Bronchial epithelial cell (primary cell): Measurements from ENCODE around the gene MUC21. TPM values are rescaled to one million over a fixed set of nuclear protein-coding genes. Genes with fewer than 3 reads are reported as not detected.
"Not testable (repeated sequence)": the region's sequence is repeated elsewhere in the genome, so short reads cannot be mapped to it uniquely, and the experiment has no call there.

ENCODE experiments used
- DNase-seq: peaks from one replicate; pipeline ENCODE4 v3.0.0-alpha.2; 2010; ENCODE audit warnings: low read depth
- FAIRE-seq: peaks from 2 replicates; lab custom pipeline; 2011; peaks lifted over from hg19 to GRCh38; lab: Jason Lieb, UNC
- H3K27me3 ChIP-seq: 2 replicates; pipeline ENCODE4 v1.5.1; 2011; ENCODE audit warnings: low read length; ENCODE audit not compliant: control insufficient read depth, insufficient read depth
- H3K36me3 ChIP-seq: 2 replicates; pipeline ENCODE4 v1.5.1; 2011; ENCODE audit warnings: low read length; ENCODE audit not compliant: control insufficient read depth, insufficient read depth
- H3K4me3 ChIP-seq: 2 replicates; pipeline ENCODE4 v1.5.1; 2011; ENCODE audit warnings: mild to moderate bottlenecking, low read depth, low read length, control low read depth
- total RNA-seq: library from RNA; depleted of rRNA; stranded (reverse); fragments of >200 nt; gene quantifications from 2 replicates; pipeline ENCODE4 v1.2.1, GENCODE V29; 2014
- TF ChIP-seq, protein P1 (sequence below): IDR thresholded peaks from 2 replicates; pipeline ENCODE4 v1.5.1; 2011; ENCODE audit warnings: mild to moderate bottlenecking, moderate library complexity, low read length, control low read depth, inconsistent platforms; ENCODE audit not compliant: insufficient read depth, severe bottlenecking

Gene MUC21
- total RNA-seq, 1 donor from 2014 or later: 0.53 TPM

DNA sequence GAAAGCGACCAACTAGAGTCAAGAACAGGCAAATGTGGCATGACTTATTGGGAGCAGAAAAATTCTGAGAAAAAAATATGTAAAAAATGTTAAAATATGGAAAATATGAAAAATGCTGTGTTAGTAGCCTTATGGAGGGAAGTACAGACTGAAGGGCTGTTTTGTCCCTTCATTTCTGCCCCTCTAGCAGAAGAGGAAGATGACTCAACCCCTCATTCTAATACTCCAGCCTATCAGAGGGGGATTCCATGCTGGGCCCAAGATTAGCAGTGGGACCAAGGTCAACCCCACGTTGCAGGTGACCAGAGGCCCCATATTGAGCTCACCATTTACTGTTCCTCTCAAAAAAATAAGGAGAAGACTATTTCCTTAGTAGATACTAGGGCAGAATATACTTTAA is 8.4 kb downstream of the MUC21 start:
- FAIRE-seq: no peak
- TF ChIP-seq, protein P1, sequence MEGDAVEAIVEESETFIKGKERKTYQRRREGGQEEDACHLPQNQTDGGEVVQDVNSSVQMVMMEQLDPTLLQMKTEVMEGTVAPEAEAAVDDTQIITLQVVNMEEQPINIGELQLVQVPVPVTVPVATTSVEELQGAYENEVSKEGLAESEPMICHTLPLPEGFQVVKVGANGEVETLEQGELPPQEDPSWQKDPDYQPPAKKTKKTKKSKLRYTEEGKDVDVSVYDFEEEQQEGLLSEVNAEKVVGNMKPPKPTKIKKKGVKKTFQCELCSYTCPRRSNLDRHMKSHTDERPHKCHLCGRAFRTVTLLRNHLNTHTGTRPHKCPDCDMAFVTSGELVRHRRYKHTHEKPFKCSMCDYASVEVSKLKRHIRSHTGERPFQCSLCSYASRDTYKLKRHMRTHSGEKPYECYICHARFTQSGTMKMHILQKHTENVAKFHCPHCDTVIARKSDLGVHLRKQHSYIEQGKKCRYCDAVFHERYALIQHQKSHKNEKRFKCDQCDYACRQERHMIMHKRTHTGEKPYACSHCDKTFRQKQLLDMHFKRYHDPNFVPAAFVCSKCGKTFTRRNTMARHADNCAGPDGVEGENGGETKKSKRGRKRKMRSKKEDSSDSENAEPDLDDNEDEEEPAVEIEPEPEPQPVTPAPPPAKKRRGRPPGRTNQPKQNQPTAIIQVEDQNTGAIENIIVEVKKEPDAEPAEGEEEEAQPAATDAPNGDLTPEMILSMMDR: no peak
- Histone ChIP-seq H3K36me3 (no peaks in the 10 kb centered on the region), H3K4me3 (no peak overlapping the region), H3K27me3 (no peaks in the 10 kb centered on the region)
- no peak for DNase-seq

GRCh38 chr6:30997301-30997700 is 13.8 kb downstream of the MUC21 start:
- TF ChIP-seq, protein P1: no peak
- no peaks in the 10 kb centered on the region for H3K27me3 ChIP-seq
- no peak overlapping the region for H3K4me3 ChIP-seq
- DNase-seq (no peak), FAIRE-seq (no peak)
- H3K36me3 ChIP-seq: no peaks in the 10 kb centered on the region

DNA sequence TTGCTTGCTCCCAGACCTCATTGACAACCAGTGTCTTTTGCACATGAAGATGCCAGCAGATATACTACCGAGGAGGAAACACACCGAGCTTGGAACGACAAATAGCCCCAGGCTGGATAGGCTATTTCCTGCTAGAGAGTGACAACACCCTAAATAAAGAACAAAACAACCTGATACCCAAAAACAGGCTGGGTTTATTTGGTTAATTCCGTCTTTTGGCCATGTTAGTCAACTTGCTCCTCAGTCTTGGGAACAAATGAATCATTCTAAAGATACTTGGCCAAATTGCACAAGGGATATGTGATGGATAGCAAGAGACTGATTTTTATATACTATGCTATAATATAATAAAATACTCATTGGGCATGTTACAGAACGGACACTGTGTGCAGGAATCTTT is 15.3 kb downstream of the MUC21 start:
- DNase-seq (peak; percentile 72), FAIRE-seq (no peak)
- H3K36me3 ChIP-seq: no peaks in the 10 kb centered on the region
- H3K4me3 ChIP-seq: no peak overlapping the region
- TF ChIP-seq, protein P1: no peak
- no peaks in the 10 kb centered on the region for H3K27me3 ChIP-seq

DNA sequence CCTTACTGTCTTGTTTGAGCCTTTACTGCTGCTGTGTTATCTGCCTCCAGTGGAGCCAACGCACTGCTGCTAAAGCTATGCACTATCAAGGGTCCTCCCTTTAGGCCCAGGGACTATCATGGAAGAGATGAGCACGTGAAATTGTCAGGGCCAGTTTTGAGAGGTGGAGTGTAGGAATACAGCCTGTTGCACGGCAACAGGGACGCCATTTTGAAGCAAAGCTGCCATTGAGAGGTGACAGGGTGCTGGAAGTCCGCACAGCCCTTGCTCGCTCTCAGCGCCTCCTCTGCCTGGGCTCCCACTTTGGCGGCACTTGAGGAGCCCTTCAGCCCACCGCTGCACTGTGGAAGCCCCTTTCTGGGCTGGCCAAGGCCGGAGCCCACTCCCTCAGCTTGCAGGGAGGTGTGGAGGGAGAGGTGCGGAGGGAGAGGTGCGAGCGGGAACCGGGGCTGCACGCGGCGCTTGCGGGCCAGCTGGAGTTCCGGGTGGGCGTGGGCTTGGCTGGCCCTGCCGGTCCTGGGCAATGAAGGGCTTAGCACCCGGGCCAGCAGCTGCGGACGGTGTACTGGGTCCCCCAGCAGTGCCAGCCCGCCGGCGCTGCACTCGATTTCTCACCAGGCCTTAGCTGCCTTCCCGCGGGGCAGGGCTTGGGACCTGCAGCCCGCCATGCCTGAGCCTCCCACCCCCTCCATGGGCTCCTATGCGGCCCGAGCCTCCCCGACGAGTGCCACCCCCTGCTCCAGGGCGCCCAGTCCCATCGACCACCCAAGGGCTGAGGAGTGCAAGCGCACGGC is 16.7 kb downstream of the MUC21 start:
- not testable (repeated sequence) for H3K27me3 ChIP-seq, H3K4me3 ChIP-seq, DNase-seq, FAIRE-seq, H3K36me3 ChIP-seq

GRCh38 chr6:31001281-31001888 is 17.9 kb downstream of the MUC21 start:
- DNase-seq (no peak), FAIRE-seq (no peak)
- no peaks in the 10 kb centered on the region for H3K27me3 ChIP-seq
- TF ChIP-seq, protein P1: no peak
- H3K4me3 ChIP-seq: no peak overlapping the region
- H3K36me3 ChIP-seq: no peaks in the 10 kb centered on the region

DNA sequence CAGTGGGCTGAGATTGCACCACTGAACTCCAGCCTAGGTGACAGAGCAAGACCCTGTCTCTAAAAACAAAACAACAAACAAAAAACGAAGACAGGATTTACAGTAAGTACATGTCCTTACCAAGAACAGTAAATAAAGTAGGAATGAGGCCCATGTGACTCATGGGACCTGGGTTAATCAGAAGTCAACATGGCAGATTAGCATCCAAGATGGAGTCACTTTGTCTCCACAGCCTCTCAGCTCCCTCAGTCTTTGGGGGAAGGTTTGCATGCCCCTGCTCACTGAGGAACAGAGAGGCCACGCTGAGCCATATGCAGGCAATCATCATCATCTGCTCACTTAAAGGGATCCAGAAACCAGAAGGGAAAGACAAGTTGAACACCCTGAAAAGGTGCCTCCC is 19.0 kb downstream of the MUC21 start:
- H3K36me3 ChIP-seq: no peaks in the 10 kb centered on the region
- FAIRE-seq (no peak), DNase-seq (peak; percentile 36)
- H3K4me3 ChIP-seq: no peak overlapping the region
- H3K27me3 ChIP-seq: no peaks in the 10 kb centered on the region
- TF ChIP-seq, protein P1: no peak
